Activated CD4-positive, CD25-positive, alpha-beta regulatory T cell treated with anti-CD3 and anti-CD28 coated beads, Interleukin-2, amount 50 U/mL, for 16 hours (primary cell): ENCODE results near the gene TRIM6.
"Not testable (repeated sequence)": the region's sequence is repeated elsewhere in the genome, so short reads cannot be mapped to it uniquely, and the experiment has no call there.

Experiments
- DNase-seq: peaks from one replicate; pipeline ENCODE4 v3.0.0-alpha.2; 2020; ENCODE audit warnings: low read depth, low spot score

TRIM6 gene

DNA sequence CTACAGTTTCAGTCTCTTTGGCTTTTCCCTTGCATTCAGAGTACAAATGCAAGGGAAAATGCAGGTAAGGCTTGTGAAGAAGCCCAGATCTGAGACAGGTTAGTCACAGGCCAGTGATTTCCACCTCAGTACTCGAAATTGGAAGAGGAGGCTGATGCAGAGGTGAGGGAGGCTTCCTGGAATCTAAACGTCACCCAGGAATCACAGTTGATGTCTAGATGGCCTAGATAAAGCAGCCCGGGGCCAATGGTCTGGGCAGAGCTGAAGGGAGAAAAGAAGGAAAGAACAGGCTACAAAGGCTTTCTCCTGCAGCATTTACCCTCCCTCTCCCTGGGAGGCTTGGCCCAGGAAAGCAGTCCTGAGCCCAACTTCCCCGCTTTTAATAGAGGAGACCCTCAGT, 8.5 kb downstream of the TRIM6 start:
- no peak for DNase-seq

DNA sequence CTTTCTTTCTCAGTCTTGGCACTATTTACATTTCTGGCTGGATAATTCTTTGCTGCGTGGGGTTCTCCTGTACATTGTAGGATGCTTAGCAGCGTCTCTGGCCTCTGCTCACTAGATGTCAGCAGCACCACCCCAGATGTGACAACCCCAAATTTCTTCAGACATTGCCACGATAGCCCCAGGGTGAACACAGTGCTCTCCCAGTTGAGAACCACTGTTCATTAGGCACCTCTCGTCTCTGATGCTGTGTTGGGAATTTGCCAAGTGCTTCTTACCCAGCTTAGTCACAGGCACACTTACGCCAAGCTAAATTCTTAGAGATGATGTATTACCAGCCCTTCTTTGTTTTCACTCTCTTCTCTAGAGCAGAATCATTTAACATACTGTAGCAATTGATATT, 9.4 kb downstream of the TRIM6 start:
- DNase-seq: no peak

DNA sequence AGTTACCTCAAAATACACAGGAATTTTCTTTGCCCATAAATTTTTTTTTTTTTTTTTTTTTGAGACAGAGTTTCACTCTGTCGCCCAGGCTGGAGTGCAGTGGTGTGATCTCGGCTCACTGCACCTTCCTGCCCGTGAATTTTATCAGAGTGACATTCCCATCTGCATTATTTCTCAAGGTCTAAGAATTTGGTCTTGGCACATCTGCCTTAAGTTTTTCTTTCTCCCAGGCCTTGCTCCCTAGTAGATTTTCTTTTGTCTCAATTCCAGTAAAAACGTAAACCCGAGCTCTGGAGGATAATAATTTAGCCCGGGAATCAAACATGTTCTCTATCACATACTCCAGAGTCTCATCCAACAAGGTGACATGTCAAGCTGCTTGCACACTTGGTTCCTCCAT, 12.4 kb downstream of the TRIM6 start:
- no peak for DNase-seq

DNA sequence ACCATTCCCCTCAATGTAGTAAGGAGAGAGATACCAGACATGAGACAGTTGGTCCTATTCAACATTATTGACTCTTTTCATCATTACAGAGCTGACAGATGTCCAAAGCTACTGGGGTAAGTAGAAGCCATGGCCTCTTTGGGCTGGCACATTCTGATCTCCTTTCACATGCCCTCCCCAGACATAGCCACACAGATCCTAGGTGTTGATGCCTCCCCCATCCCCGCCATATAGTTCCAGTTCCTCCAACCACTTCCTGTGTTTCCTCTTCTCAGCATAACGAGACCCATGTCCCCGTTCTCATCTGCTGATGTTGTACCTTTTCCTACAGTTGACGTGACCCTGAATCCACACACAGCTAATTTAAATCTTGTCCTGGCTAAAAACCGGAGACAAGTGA, 14.0 kb downstream of the TRIM6 start:
- DNase-seq: no peak

DNA sequence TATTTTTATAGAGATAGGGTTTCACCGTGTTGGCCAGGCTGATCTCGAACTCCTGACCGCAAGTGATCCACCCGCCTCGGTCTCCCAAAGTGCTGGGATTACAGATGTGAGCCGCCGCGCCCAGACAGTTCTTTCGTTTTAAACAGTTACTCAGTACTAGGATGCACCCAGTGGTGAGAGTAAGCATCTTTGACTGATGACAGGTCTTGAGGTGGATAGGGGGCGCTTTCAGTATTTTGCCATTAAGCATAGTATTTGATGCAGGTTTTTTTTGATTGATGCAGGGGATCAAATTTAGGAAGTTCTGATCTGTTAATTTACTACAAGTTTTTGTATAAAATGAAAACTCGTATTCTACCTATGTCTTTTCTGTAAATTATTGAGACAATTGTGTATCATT, 15.2 kb downstream of the TRIM6 start:
- no peak for DNase-seq

DNA sequence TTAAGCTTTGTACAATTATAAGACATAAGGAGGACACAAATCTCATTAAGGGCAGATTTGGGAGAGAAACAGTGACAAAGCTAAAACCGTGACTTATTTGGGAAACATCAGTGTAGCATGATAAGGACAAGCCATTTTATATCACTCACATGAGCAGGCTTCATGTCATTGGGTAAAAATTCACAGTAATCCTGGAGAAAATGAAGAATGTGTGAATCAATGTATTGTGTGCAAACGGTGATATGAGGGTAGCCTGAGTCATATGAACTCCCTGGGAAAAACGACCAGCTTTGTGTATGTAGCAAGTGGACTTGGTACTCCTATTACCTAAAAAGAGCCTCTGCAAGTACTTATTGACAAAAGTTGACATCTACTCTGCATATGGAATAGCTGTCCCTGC, 22.4 kb downstream of the TRIM6 start:
- DNase-seq: no peak

DNA sequence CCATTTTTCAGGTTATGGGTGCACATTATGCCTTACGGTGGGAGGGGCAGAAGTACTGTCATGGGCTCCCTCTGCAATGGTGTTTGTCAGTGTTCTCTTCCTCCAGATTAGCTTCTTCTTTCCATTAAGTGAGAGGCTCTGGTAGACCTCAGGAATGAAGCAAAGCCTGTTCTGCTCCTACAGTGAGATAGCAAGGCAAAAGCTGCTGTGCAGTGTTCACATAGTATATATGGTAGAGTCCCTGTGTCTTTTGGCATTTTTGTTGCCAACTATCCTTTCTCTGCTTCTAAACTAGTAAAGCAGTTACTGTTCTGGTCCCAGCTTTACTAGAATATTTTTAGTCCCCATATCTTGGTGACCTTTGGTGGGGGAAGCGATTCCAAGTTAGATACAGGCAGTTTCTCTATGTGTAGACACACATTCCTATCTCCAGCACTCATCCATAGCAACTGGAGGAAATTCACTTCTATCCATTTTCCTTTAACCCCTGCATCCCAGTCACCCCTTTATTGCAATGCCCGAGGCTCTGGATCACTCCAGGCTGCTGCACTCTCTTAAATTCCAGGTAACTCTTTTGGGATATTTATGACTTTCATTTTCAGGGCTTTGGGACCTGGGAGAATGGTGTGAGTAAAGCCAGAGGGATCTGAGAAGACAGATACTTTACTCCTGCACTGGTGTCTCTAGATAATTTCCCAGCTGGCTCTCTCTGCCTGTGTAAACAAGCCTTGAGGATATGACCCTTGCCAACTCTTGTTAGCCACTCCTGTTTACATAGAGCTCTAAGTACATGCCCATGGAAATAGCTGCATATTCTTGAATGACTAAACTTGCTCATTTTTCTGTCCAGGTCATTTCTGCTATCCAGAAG, 24.4 kb downstream of the TRIM6 start:
- no peak for DNase-seq

DNA sequence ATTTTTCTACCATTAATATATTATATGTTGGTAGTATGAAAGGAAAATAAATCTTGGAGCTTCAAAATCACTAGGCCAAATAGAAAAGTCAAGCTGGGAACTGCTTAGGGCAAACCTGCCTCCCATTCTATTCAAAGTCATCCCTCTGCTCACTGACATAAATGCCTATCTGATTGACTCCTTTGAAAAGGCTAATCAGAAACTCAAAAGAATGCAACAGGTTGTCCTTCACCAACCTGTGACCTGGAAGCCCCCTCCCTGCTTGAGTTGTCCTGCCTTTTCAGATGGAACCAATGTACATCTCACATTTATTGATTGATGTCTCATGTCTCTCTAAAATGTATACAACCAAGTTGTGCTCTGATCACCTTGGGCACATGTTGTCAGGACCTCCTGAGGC, 25.1 kb downstream of the TRIM6 start:
- DNase-seq: no peak

DNA sequence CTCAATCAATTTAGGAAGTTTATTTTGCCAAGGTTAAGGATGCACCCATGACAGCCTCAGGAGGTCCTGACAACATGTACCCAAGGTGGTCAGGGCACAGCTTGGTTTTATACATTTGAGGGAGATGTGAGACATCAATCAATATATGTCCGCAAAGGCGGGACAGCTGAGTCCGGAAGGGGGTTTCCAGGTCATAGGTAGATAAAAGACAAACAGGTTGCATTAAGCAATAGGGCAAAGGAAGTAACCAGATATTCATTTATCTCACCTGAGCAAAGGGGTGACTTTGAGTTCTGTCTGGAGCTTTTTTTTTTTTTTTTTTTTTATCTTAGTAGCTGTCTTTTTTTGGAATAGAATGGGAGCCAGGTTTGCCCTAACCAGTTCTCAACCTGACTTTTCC, 26.4 kb downstream of the TRIM6 start:
- no peak for DNase-seq

DNA sequence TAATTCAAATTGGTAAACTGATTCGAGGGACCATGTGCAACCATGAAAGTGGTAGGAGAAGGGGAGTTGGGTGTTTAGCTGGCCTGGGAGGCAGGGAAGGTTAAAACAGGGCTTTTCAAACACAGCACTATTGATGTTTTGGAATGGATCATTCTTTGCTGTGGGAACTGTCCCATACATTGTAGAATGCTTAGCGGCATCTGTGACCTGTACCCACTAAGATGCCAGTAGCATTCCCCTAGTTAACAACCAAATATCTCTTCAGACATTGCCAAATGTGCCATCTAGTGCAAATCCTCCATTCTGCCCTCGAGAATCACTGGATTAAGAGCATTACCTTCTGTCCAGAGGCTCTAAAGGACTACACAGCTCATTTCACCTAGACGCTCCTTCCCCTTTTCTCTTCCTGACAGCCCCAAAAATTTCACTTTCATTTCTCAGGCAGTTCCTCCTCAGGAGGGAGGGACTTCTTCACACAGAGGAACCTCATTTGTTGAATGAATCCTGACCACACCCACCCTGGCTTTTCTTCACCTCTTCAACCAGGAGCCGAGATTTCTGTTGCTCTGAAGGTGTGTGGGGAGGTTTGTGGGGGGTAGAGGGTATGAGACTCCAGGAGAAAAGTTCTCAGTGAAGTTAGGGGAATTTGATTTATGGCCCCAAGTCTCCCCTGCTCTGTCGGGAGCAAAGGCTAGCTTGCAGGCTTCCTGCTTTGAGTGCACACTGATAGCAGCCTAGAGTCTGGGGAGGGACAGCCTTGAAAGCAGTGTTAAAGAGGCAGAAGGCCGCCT, 28.2 kb downstream of the TRIM6 start, which contains the start of gene TRIM34:
TSS of gene TRIM34 (plus strand) at position 513 of the 791 bp plus-strand sequence. CDS start 7,331 bp downstream, outside the sequence.
- DNase-seq: peak; percentile 44

DNA sequence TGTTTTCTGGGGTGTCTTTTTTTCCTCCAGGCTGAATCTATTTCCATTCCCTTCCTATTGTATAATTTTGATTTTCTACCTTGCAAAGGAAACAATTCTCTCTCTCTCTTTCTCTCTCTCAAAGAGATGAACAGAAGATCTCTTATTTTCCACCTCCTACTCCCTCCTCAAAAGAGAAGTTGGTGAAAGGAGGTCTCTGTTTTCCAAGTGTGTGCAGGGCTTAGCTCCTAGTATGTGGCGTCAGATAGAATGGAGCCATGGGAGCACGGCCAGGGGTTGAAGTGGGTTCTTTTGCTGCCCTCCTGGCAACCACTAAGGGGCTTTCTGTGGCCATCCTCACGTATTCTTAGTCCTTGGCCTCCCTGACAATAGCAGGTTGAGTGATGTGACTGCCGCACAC, 28.8 kb downstream of the TRIM6 start:
- no peak for DNase-seq

DNA sequence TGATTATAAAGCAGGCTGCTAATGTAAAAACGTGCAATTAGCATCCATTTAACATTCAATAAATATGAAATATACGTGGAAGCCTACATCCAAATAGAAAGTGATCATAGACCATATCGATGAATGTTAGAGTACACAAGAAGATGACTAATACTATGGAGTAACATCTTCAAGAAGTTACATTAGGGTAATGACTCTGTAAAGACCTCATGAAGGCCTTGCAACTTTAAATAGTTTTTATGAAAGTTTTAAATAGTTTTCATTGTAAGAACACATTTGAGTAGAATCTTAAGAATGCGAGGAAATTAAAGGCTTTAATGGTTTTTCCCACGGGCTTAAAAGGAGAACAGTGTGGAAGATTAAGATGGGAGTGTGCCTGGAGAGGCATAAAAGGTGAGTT, 29.8 kb downstream of the TRIM6 start:
- no peak for DNase-seq

DNA sequence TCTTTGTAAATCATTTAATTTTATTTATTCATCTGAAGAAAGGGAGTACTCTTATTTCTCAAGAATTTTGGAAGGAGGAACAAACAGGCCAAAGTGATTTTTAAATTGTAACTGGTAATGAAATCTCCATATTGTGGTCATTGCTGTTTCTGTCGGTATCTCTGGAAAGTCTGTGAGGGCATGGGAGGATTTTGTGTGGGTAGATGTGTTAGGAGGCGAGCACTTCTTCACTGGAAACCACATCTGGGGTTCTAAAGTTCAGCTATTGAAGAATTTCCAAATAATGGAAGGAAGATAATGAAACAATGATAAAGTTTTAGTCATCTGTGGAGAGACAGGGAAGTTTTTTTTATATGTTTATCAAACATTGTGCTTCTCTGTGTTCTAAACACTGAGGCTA, 35.0 kb downstream of the TRIM6 start:
- no peak for DNase-seq

DNA sequence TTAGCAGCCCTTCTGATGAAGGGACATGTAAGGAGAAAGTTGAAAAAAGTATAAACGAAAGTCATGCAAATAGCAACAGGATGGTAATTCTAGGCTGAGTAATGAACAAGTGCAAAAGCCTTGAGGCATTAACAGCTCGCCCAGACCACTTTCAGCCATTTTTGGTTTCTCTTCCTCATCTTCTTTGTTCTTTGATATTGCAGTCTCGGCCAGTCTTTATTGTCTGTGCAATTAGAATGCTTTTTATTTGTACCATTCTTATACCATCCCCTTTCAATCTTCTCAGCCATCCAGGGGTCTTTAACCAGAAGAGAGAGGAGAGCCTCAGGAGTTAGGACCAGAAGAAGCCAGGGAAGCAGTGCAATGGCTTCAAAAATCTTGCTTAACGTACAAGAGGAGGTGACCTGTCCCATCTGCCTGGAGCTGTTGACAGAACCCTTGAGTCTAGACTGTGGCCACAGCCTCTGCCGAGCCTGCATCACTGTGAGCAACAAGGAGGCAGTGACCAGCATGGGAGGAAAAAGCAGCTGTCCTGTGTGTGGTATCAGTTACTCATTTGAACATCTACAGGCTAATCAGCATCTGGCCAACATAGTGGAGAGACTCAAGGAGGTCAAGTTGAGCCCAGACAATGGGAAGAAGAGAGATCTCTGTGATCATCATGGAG, 35.7 kb downstream of the TRIM6 start:
- DNase-seq: no peak

DNA sequence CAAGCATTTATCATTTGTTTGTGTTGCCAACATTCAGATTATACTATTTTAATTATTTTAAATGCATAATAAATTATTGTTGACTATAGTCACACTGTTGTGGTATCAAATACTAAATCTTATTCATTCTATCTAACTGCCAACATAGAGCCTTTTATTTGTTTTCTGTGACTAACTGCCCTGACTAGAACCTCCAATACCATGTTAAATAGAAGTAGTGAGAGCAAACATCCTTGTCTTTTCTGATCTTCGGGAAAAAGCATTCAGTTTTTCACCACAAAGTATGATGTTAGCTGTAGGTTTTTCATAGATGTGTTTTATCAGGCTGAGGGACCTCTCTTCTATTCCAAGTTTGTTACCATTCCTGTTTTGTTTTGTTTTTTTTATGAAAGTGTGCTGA, 43.5 kb downstream of the TRIM6 start:
- DNase-seq: no peak

DNA sequence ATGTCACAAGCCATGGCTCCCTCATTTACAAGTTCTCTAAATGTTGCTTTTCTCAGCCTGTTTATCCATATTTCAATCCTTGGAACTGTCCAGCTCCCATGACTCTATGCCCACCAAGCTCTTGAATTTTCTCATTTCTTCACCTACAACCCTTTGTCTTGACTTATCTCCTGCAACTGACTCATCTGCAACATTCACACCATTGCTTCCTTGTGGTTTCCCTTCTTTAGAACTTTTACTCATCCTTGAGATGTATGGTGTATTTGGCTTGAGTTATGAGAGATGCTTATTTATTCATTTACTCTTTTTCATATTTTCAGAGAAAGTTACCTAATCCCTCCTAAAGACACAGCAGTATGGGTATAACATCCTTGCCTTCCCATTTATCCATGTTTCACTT, 47.1 kb downstream of the TRIM6 start:
- DNase-seq: no peak

DNA sequence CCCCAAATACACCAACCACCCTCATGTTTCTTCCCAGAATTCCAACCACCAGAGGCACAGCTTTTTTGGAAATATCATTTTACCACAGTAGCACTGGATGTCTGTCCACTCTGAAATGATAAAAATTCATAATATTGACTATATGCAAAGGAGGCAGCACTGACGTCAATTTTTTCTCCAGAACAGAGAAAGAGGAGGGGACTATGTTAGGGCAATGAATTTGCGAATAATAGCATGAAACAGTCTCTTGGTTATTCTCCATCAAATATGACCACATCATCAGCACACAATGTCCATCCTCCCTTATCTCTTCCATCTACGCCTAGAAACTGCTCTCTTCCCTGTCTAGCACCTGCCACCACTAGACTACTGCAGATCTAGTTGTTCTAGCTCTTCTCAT, 49.7 kb downstream of the TRIM6 start:
- no peak for DNase-seq

DNA sequence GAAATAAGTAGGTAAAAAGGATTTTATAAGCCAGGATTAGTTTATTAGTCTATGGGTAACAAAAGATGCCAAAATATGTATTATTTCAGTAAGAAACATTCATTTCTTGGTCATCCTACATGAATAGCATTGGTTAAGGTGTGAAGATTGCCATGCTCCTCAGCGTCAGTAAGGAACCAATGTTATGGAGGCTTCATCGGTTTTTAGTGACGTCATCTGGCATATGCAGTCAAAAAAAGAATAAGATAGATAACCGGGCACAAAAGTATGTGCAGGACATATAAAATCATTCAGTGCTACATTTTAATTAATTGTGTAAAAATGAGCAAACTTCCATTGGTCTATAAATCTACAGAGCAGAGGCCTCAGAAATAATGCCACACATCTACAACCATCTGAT, 59.0 kb downstream of the TRIM6 start:
- no peak for DNase-seq

DNA sequence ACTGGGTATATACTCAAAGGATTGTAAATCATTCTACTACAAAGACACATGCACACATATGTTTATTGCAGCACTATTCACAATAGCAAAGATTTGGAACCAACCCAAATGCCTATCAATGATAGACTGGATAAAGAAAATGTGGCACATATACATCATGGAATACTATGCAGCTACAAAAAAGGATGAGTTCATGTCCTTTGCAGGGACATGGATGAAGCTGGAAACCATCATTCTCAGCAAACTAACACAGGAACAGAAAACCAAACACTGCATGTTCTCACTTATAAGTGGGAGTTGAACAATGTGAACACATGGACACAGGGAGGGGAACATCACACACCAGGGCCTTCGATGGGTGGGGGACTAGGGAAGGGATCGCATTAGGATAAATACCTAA, 60.5 kb downstream of the TRIM6 start:
- DNase-seq: not testable (repeated sequence)

DNA sequence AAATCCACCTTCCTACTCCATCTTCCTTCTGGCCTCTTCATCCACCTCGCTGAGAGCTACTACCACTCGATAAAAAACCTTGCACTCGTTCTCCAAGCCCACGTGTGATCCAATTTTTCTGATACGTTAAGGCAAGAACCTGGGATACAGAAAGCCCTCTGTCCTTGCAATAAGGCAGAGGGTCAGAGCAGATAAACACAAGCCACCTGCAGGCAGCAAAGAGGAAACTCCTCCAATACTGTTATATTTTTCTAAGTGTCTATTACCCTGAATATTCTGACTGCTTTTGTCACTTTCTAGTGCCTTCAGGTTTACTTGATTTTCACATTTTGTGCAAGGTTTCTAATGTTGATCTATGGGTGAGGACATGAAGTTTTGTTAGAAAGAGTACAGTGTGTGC, 61.9 kb downstream of the TRIM6 start:
- DNase-seq: no peak
